NCI-H2107 (cell line): ENCODE data around the gene MAGI2.

Experiments
- DNase-seq: peaks from one replicate; lab custom pipeline; 2025; lab: John Stamatoyannopoulos, UW

The MAGI2 gene

GRCh38 chr7:79376299-79377025 is 77.0 kb downstream of the MAGI2 start:
- DNase-seq, result no peak

GRCh38 chr7:79361214-79361613 is 92.3 kb downstream of the MAGI2 start:
- DNase-seq, result no peak

DNA sequence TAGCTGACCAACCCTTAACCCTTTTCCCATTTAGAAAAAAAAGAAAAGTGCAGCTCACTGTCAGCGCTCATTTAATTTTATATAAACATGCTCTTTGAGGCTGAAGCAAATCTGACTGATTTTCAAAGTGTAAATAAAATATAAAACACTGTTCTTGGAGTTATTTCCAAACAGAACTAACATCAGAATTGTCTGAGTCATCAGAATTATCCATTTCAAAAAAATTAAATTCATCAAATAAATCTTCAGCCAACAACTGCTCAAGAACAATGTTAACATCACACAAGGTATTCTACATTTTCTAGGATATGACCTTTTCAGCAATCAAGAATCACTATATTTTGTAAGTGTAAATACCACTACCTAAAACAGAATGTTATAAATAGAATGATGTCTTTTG is 93.6 kb downstream of the MAGI2 start:
- no peak for DNase-seq

DNA sequence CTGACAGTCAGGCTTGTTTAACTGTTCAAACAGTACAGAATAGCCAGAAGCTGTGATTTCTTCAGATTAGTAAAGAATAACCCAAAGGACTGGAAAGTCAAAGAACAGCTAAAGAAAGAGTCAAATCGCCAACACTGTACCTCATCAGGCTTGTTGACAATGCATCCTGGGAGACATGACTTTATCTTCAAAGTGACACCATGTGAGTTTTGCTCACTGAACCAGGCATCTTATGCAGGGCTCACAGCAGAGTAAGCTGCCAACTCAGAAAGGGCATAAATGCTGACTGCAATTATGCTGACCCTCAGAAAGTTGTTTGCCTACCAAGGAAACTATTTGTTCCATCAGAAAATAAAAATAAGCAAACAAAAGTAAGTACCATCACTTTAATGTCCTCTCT is 96.4 kb downstream of the MAGI2 start:
- DNase-seq, result no peak

GRCh38 chr7:79353720-79354468 is 99.6 kb downstream of the MAGI2 start:
- DNase-seq, result no peak

DNA sequence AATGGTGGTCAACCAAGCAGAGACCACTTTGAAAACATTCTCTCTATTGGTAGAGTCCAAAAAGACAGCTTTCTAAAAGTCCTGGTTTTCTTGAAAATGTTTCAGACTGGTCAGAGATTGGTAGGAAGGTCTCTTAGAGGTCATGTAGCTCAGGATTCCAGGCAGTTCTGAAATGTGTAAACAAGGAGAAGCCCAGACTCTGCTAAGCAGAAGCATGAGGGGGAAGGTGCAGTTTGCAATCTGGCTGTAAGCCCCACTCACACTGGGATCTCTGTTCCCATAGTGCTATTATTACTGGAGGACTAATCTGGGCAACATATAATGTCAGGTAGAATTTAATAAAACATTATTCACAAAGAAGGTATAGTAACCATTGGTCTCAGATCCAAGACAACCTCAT is 101.1 kb downstream of the MAGI2 start:
- DNase-seq, result no peak

DNA sequence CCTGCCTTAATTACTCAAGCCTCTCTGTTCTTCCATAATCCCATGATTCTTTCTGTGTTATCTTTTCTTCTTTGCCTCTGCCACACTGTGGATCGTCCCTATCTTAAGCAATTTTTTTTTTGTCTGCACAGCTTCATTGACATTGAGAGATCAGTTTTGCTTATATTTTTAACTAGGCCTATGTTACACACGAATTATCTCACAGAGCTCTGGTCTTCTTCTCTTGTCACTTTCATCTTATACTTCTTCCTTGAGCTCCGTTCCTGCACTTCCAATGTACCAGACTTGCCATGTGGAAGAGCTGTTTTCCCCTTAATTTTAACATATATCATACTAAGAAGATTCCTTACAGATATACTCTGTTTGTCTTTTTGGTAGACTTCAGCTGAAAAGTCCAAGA is 106.1 kb downstream of the MAGI2 start:
- no peak for DNase-seq

DNA sequence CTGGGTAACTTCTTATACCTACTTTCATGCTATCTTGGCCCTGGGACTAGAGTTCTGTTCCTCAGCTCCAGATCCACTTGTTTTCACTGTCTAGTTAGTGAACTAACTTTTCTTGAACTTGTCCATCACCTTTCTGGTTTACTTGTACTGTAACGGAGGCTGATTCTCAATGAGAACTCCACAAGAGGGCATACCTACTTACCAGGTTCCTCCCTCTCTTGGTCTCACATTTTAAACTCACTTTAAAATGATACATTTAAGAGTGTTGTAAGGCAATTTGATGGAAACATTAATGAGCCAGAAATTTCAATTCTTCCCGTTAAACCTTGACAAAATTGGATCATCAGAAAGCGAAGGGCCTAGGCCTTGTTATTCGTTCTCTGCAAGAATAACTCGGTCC is 111.6 kb downstream of the MAGI2 start:
- DNase-seq, result no peak

DNA sequence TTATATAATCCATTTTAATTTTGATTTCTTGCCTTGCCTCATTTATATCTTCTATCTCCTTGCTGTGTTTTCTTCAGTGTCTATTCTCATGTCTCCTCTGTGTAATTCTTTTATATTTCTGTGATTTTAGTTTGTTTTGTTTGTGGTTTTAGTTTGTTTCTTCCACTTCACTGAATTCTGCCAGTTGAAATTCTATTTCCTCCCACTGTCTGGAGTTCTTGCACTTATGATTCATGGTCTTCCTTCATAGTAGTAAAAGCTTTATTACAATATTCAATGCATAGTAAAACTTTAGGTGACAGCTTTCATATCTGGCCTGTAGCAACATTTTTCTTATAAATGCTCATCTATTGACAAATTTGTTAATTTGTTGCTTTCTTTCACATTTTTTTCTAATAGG is 113.3 kb downstream of the MAGI2 start:
- DNase-seq, result no peak

DNA sequence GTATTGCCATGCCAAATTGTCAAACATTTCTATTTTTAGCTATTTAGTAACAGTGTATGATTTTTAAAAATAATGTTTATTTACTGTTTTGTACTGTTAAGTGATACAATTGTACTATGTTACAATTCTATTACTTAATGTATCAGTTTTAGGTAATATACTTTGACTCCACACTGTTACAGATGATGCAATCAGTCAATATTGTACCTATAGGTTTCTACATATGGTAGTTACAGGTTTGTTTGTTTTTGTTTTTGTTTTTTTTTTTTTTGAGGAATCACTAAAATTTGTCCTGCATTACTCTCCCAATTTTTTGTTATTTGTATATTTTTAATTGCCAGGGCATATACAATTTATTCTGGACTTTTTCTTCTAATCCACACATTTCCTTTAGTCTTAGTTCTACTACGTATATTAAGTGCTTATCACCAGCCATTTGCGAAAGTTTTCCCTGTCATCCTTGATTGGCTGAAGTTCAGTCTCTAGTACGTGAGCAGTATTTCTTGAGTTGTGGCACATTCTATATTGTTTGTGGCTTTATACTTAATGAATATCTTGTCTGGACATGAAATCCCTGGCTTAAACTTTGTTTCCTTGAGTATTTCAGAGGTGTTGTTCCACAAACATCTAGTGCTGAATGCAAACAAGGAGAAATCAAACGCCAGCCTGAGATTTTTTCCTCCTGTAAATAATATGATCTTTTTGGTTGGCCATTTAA is 114.1 kb downstream of the MAGI2 start:
- DNase-seq, result no peak

DNA sequence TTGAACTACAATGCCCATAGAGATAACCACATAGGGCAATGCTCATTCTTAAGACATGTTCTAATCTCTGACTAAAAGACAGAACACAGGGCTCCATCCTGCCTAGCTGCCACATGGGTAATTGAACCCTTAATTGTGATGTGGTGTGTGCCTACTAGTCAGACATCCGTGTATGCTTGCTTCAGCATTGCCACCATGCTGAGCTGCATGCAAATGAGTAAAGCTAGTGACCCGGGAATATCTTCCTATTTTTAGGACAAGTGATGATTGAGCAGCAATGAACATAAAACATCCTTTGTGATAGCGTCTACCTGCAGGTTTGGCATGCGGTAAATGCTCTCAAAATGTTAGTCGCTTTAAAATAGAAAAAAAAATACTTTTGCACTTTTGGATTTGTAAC is 115.8 kb downstream of the MAGI2 start:
- no peak for DNase-seq

GRCh38 chr7:79334841-79335240 is 118.6 kb downstream of the MAGI2 start:
- no peak for DNase-seq

- DNase-seq, result no peak
Measured at GRCh38 chr7:79334334-79334733, 119.1 kb downstream of the MAGI2 start.

DNA sequence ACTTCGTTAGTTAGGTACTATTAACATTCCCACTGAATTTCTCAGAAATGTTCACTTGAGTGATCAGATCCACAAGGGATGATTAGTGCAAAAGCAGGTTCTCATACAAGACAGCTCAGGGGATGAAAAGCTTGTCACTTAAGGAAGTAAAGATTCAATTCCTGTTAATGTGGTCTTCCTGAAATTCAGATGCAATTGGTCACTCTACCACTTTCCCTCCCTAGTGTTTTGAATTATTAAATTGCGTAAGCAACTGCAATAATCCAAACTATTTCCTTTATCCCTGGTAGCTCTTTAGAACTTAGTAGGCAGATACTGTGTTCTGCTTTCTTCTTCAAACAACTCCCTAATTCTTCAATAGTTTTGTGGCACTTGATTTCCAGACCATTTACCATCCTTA is 121.4 kb downstream of the MAGI2 start:
- DNase-seq, result no peak

DNA sequence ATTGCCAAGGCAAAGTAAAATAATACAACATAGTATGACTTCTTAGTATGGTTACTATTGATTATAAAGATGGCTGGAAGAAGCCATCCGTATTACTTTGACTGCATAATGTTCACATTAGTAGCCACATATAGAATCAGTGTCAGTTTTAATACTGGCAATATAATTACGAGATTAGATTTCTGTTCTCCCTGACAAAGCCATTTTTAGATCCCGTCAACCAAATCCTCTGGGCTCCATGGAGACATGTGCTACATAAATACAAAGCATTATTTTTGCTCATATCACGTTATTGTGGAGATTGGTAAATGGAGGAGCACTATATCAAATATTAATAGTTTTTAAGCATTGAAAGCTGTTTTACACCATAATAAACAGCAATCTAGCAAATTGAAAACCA is 124.0 kb downstream of the MAGI2 start:
- no peak for DNase-seq

- DNase-seq, result no peak
Measured at GRCh38 chr7:79320741-79321473, 132.6 kb downstream of the MAGI2 start.

DNA sequence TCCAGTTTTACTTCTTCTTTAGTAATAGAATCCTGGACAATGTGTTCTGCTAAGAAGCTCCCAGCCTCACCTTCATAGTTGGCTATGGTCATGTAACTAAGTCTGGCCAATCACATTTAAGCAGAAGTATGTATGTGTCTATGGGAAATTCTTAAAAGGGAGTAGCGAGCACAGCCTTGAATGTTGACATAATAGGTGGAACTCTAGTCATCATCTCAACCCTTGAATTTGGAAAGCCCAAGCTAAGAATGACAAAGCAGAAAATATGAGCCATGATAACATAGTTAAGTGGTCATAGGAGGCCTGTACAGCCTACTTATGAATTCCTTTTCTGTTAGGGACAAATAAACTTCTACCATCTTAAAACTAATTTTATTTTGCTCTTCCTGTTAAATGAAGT is 134.1 kb downstream of the MAGI2 start:
- no peak for DNase-seq

- no peak for DNase-seq
Measured at GRCh38 chr7:79317728-79318127, 135.7 kb downstream of the MAGI2 start.

DNA sequence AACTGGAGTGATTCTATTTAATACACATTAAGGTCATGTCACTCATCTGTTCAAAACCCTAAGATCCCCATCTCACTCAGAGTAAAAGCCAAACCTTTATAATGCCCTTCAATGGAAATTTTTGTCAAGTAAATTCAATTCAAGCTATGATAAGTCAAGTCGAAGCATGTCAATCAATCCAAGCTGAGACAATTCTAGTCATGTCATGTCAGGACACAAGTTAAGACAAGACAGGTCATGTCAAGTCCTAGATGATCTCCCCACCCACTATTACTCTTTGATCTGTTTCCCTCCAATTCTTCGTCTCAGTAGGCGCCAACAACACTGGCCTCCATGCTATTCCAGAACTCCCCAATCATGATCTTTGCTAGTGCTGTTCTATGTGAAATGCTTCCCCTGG is 141.4 kb downstream of the MAGI2 start:
- DNase-seq, result no peak

- no peak for DNase-seq
Measured at GRCh38 chr7:79308192-79308591, 145.3 kb downstream of the MAGI2 start.

GRCh38 chr7:79307376-79307775 is 146.1 kb downstream of the MAGI2 start:
- no peak for DNase-seq

- no peak for DNase-seq
Measured at GRCh38 chr7:79304711-79305110, 148.8 kb downstream of the MAGI2 start.
